NT2/D1 (cell line): ENCODE results near the gene GTF2F2.

Experiments used
- SUZ12 ChIP-seq: IDR thresholded peaks from 2 replicates; pipeline ENCODE4 v1.6.1; 2011; ENCODE audit not compliant: insufficient read length, insufficient read depth; ENCODE audit errors: extremely low read depth
- YY1 ChIP-seq: IDR thresholded peaks from 2 replicates; pipeline ENCODE4 v1.6.1; 2011; ENCODE audit not compliant: insufficient read length, insufficient read depth
- ZNF274 ChIP-seq: IDR thresholded peaks from 2 replicates; pipeline ENCODE4 v1.6.1; 2011; ENCODE audit warnings: mild to moderate bottlenecking, low read depth, low read length

DNA sequence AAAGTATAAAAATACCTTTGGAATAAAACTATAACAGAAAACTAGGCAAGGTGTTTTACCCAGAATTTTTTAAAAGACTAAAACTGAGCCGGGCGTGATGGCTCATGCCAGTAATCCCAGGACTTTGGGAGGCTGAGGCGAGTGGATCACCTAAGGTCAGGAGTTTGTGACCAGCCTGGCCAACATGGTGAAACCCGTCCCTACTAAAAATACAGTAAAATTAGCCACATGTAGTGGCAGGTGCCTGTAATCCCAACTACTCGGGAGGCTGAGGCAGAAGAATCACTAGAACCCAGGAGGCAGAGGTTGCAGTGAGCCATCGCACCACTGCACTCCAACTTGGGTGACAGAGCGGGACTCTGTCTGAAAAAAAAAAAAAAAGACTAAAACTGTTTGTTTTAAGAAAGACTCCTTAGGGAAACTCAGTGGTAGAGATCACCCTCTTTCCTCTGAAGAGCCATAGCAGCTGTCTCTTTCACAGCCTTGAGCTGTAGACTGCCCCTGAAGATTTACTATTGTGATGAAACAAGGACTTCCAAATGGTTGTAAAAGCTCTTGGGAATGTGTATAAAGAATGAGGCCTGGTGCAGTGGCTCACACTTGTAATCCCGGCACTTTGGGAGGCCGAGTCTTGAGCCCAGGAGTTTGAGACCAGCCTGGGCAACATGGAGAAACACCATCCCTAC, 95.2 kb downstream of the GTF2F2 start:
- TF ChIP-seq YY1 (no peak), ZNF274 (no peak), SUZ12 (no peak)
